Uterus (tissue), 4 donors: ENCODE data around the gene KYAT1. TPM values are rescaled to one million over a fixed set of nuclear protein-coding genes. Genes with fewer than 3 reads are reported as not detected.

ENCODE experiments used
- DNase-seq, 2 donors: peaks; one replicate each; pipeline ENCODE4 v3.0.0-alpha.2; 2019 to 2020
- H3K27ac ChIP-seq, 2 donors: fragments of 200-600 bp; sonication (generic); 1 replicate in 1 of 2; 2 replicates in 1 of 2; pipeline ENCODE4 v1.5.1; 2016 to 2018
- H3K27me3 ChIP-seq, 2 donors: fragments of 200-600 bp; sonication (generic); one replicate each; pipeline ENCODE4 v1.5.1; 2018 to 2019; ENCODE audit warnings: control low read depth in 1 of 2
- H3K36me3 ChIP-seq, 2 donors: fragments of 200-600 bp; sonication (generic); one replicate each; pipeline ENCODE4 v1.5.1; 2019; ENCODE audit warnings: control low read depth in 1 of 2
- H3K4me1 ChIP-seq, 2 donors: fragments of 200-600 bp; sonication (generic); one replicate each; pipeline ENCODE4 v1.5.1; 2018 to 2019; ENCODE audit warnings: control low read depth in 1 of 2
- H3K4me3 ChIP-seq, 2 donors: fragments of 200-600 bp; sonication (generic); 1 replicate in 1 of 2; 2 replicates in 1 of 2; pipeline ENCODE4 v1.5.1; 2018 to 2019; ENCODE audit warnings: mild to moderate bottlenecking in 1 of 2
- H3K9me3 ChIP-seq, 2 donors: fragments of 200-600 bp; sonication (generic); one replicate each; pipeline ENCODE4 v1.5.1; 2019; ENCODE audit warnings: control low read depth in 1 of 2
- CTCF ChIP-seq, 4 experiments: fragments of 200-600 bp in 2 of 4; fragments of 450-650 bp in 2 of 4; sonication (generic) in 2 of 4; IDR thresholded peaks; one replicate each; pipeline ENCODE4 v1.5.1; 2016 to 2019; ENCODE audit warnings: antibody characterized with exemption in 4 of 4, mild to moderate bottlenecking in 2 of 4, moderate library complexity in 1 of 4
- POLR2A ChIP-seq, 2 donors: fragments of 450-650 bp; IDR thresholded peaks; one replicate each; pipeline ENCODE4 v1.6.1; 2016; ENCODE audit warnings: antibody characterized with exemption in 2 of 2, mild to moderate bottlenecking in 1 of 2, moderate library complexity in 1 of 2
- intact Hi-C: fragments of 100-400 bp; cut with DNase I; formaldehyde crosslinking; loops from one replicate; pipeline ENCODE4 v1.15.1; 2023; ENCODE audit warnings: low total_unique reads
- total RNA-seq, 4 donors: library from RNA; depleted of rRNA in 3 of 4; stranded (reverse); fragments of >200 nt in 3 of 4; gene quantifications; one replicate each; pipeline versions ENCODE4 v1.1.0 to v1.2.4, GENCODE V29; 2014 to 2023
- donor health status: DM: yes; HTN: yes; CAD: no.

The KYAT1 gene
- total RNA-seq, 4 donors from 2014 or later = 1.5 to 11.0 (median 3.4) TPM

GRCh38 chr9:128923493-128923883 lies 41.7 kb upstream of the KYAT1 start:
- no peak for DNase-seq
- intact Hi-C loops = loop anchor here (5.0 kb wide), 1 partner anchor 41 kb away; the partner anchor contains the start of genes KYAT1 and LRRC8A
- Histone ChIP-seq H3K9me3 (no peaks in the 10 kb centered on the region), H3K36me3 (no peaks in the 10 kb centered on the region), H3K27me3 (no peaks in the 10 kb centered on the region), H3K4me1 (peaks cover 12 to 15% of the 10 kb centered on the region in 2 donors), H3K27ac (peak overlapping the region; percentile 91 to 95), H3K4me3 (no peak overlapping the region)
- TF ChIP-seq CTCF (IDR thresholded peaks at IDR 0.05) (no peak), POLR2A (IDR thresholded peaks at IDR 0.05) (no peak)

GRCh38 chr9:128921881-128922763 lies 40.4 kb upstream of the KYAT1 start:
- H3K36me3 ChIP-seq = no peaks in the 10 kb centered on the region
- peak; percentile 72 to 79 for DNase-seq
- H3K4me3 ChIP-seq = peak overlapping the region; percentile 52 to 97
- TF ChIP-seq CTCF (IDR thresholded peaks at IDR 0.05) = peak in 2 of 4 experiments; percentile 6 to 25
- TF ChIP-seq POLR2A (IDR thresholded peaks at IDR 0.05) = peak in 1 of 2 donors; percentile 18
- H3K27ac ChIP-seq = peak overlapping the region; percentile 91 to 95
- intact Hi-C loops = loop anchor here (5.0 kb wide), 1 partner anchor 40 kb away; the partner anchor contains the start of genes KYAT1 and LRRC8A
- H3K27me3 ChIP-seq = no peaks in the 10 kb centered on the region
- peaks cover 7 to 12% of the 10 kb centered on the region in 2 donors for H3K4me1 ChIP-seq
- H3K9me3 ChIP-seq = no peaks in the 10 kb centered on the region

GRCh38 chr9:128920381-128921058 lies 38.8 kb upstream of the KYAT1 start, which contains the start of gene PHYHD1:
PHYHD1 (plus strand) TSS chr9:128920982; CDS start chr9:128922324, 1,342 bp downstream.
- Histone ChIP-seq H3K9me3 (no peaks in the 10 kb centered on the region), H3K27me3 (no peaks in the 10 kb centered on the region), H3K4me3 (peak within 1 kb of the TSS; percentile 52 to 97), H3K27ac (peak within 1 kb of the TSS; percentile 91 to 95), H3K36me3 (no peaks in the 10 kb centered on the region), H3K4me1 (peaks cover 12 to 19% of the 10 kb centered on the region in 2 donors)
- no peak for TF ChIP-seq CTCF (IDR thresholded peaks at IDR 0.05)
- TF ChIP-seq POLR2A (IDR thresholded peaks at IDR 0.05) = no peak
- DNase-seq = peak; percentile 72 to 88
- intact Hi-C loops = loop anchor here (5.0 kb wide), 1 partner anchor 38 kb away; the partner anchor contains the start of genes KYAT1 and LRRC8A

- TF ChIP-seq POLR2A (IDR thresholded peaks at IDR 0.05) = no peak
- TF ChIP-seq CTCF (IDR thresholded peaks at IDR 0.05) = no peak
- peaks cover 12 to 19% of the 10 kb centered on the region in 2 donors for H3K4me1 ChIP-seq
- DNase-seq = no peak
- H3K27ac ChIP-seq = peak overlapping the region; percentile 91 to 95
- no peaks in the 10 kb centered on the region for H3K9me3 ChIP-seq
- H3K27me3 ChIP-seq = no peaks in the 10 kb centered on the region
- intact Hi-C loops = loop anchor here (5.0 kb wide), 1 partner anchor 37 kb away; the partner anchor contains the start of genes KYAT1 and LRRC8A
- no peaks in the 10 kb centered on the region for H3K36me3 ChIP-seq
- H3K4me3 ChIP-seq = no peak overlapping the region
Measured at GRCh38 chr9:128919402-128920089, 37.8 kb upstream of the KYAT1 start.
